Esophagus mucosa (tissue), 1 donor: Measurements from ENCODE around the gene TAS2R5. TPM values are rescaled to one million over a fixed set of nuclear protein-coding genes. Genes with fewer than 3 reads are reported as not detected.

Experiments used
- total RNA-seq: library from RNA; stranded (reverse); gene quantifications from one replicate; pipeline ENCODE4 v1.2.4, GENCODE V29; 2023
- donor health status: DM: yes; HTN: yes; CAD: no.

Gene TAS2R5
- total RNA-seq, 1 donor from 2014 or later: 1.0 TPM

Other genes with a start within 250 kb of the TAS2R5 start
- 18.6 TPM for gene AGK, start 238.8 kb upstream of the TAS2R5 start, total RNA-seq
- gene DENND11, start 88.1 kb upstream of the TAS2R5 start, total RNA-seq: 6.9 TPM
- gene WEE2, start 81.9 kb upstream of the TAS2R5 start, total RNA-seq: not detected
- gene SSBP1, start 51.9 kb upstream of the TAS2R5 start, total RNA-seq: 105 TPM
- gene TAS2R3, start 26.1 kb upstream of the TAS2R5 start, total RNA-seq: 0.96 TPM
- gene TAS2R4, start 13.5 kb upstream of the TAS2R5 start, total RNA-seq: 0.56 TPM
- not detected for gene PRSS37, start 51.3 kb downstream of the TAS2R5 start, total RNA-seq
- not detected for gene OR9A4, start 126.2 kb downstream of the TAS2R5 start, total RNA-seq
- 0.20 TPM for gene CLEC5A, start 156.8 kb downstream of the TAS2R5 start, total RNA-seq
- gene TAS2R38, start 183.6 kb downstream of the TAS2R5 start, total RNA-seq: not detected
- 0.92 TPM for gene MGAM, start 205.7 kb downstream of the TAS2R5 start, total RNA-seq